GM19452 (cell line): ENCODE results near the gene LMOD3.

Source experiments
- ATAC-seq: cut with Tn5 transposase; IDR thresholded peaks from one replicate; pipeline ENCODE4 v1.9.1; 2021; ENCODE audit not compliant: unreplicated experiment

The LMOD3 gene

DNA sequence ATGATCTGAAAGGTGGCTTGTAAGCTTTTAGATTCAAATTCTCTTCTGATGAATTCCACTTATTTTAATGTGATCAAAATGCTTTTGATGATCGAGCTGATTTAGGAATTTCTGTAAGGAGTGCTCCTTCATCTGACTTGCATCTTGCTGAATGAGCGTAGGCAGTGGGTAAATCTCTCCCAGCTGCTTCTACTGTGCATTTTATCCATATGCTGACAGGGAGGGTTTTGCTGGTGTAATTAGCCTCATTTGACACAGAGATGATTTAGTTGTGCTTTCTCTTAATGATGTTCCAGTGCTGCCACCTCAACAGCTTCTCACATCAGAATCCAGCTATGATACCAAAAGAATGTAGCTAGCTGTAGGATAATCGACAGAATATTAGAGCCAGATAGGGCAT lies 3.8 kb upstream of the LMOD3 start:
- no peak for ATAC-seq

DNA sequence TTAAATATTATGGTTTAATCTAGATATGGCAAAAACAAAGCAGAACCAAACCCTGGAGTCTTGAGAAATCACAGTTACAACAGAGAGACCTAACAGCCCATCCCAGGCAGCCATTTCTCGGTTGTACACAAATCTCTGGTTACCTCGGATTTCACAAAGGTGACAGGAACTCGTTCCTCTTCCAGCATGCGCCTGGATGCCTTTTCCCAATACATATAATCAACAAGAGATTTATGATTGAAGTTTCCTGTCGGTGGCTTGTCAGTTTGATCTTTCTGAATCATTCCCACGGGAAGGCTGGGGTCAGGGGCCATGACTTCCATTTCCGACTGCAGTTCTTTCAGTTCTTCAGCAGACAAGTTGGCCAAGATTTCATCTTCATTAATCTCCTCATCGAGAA lies 445 bp downstream of the LMOD3 start:
- no peak for ATAC-seq

DNA sequence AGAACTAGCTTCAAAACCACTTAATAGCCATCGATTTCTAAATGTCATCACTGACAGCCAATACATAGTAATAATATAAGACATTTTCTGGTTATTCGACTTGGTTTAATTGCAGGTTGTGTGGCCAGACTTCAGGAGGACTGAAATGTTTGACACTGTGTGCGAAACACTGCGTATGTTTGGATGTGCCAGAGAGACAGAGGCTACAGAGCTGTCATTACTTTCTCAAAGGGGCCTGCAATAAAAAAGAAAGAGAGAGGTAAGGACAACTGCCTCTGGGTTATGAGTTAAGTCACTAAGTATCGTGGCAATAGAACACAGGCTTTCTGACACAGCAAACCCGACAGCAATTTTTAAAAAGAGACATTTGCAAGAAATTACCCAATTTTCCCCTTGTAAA lies 882 bp downstream of the LMOD3 start:
- ATAC-seq: no peak

DNA sequence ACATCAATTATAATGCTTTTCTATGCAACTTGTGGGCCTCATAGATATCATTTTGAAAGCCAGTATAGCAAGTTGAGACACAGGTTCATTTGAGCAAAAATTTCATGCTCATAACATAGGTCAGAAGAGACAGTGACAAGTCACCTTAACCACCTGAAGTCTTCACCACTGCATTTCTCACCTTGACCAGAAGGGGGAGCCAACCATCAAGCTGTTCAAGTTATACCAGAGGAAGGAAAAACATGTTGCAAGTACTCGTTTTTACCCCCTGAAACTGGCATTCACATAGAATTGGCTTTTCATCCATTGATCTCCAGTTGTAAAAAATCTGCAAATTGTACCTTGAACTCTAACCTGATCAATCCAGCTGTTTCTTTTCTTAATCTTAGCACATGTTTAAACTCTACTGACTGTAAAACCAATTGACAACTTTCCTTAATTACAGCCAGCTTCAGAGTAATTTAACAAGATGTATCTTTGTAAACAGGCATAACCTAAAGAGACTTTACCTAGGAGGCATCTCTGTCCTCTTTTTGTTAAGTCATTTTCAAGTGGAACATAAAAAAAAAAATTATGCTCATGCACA lies 1.4 kb downstream of the LMOD3 start:
- peak; percentile 85 for ATAC-seq

DNA sequence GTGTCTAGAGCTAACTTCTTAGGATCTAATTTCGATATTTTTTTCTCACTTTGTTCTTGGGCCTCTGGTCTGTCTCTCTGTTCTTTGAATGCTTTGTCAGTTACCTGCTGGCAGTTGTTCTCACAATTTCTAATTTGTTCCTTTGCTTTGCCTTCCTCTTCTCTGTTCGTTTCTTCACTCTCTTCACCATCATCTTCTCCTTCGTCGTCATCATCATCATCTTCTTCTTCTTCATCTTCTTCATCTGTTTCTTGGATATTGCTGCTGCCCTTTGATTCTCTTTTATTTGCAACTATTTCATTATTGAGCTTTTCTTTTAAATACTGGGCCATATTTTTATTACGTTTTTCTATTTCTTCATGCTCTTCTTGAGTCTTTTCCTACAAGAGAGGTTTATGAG lies 2.7 kb downstream of the LMOD3 start:
- no peak for ATAC-seq

DNA sequence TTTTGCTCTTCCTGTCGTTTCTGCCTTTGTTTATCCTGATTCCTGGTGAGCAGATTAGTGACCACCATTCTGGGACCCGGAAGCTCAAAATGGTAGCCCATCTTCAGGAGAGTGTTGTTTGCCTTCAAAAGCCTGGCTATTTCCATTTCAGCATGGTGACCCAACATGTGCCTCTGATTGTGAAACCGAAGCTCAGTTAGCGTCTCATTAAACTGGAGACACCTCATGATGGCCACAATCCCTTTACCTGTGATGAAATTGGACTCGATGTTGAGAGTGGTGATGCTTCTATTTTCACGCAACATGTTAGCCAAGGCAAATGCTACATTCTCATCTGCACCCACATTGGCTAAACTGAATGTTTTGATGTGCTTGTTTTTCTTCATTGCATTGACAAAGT lies 3.3 kb downstream of the LMOD3 start:
- no peak for ATAC-seq

DNA sequence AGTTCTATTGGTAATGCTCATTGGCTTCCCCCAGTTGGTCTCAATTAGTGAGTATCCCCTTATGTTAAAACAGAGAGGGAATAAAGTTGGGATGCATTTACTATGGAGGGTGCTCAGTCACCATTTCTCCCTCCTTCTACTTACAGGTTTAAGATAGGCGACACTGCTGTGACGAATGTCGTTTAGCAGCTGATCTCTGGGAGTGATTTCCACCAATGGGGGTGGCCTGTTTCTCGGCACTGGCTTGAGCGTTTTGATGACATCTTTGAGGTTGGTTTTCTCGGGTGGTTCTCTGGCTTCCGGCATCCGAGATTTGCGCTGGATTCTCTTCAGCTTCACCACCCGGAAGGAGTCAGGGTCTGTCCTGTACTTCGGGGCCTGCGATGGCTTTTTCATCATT lies 3.8 kb downstream of the LMOD3 start:
- no peak for ATAC-seq

DNA sequence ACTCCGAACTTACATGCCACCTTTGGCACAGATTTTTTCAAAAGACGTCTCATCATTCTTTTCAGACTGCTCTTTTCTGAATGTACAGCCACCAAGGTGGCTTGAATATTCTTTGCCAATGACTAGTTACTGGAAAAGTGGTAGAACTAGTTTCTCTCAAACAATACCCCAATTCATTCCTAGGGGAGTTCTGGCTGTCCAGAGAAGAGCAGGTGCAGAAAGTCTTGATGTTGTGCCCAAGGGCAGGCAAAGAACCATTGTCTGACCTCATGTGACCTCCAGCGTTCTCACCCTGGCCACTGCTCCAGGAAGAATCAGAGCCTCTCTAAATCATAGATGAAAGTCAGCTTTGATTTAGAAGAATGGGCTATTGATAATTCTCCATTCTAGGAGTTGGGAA lies 5.5 kb downstream of the LMOD3 start:
- no peak for ATAC-seq

DNA sequence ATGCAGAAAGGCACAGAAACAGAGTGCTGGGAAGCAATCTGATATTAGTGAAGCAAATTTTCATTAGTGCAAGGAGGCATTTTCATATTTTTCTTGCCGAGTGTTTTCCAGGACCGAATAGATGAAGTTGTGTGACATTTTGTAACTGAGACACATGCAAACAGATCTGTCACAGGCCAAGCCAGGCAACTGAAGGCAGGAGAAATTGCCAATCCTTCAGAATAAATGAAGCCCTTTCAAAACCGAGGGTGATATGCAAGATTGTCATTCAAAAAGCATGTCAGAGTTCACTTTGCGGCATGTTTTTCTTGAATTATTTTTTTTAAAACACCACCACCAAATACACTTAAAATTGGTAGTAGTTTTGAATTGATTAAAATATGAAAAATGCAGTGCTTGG lies 6.2 kb downstream of the LMOD3 start:
- ATAC-seq: no peak

DNA sequence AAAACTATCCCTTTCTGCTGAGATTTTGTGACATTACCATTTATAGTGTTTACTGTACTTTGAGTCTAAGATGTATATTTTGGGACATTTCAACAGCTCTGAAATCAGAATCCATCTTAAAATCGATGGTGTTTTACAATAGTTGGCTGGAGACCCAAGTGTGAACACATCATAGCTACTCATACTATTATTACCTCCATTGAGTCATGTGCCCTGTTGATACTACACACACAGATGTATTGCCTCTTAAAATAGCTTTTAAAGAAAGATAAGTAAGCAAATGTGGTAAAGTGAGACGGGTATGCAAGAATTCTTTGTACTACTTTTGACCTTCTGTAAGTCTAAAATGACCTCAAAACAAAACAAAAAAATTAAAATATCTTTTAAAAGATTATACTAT lies 6.7 kb downstream of the LMOD3 start:
- ATAC-seq: no peak

DNA sequence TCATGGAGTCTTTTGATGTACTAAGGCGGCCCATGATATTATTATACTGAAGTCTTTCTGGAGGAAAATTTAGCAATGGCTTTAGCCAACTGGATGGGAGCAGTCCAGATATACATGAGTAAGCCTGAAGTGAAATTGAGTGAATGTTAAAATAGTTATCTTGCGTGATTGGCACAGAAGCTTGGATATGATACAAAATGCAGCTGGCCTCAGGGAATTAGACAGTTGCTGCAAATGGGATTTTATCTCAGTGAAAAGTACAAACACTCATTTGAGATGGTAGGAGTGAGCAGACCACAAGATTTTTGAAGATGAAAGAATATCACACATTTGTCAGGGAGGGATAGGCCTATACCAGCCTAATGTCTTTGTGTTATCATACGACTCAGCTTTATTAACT lies 8.9 kb downstream of the LMOD3 start:
- ATAC-seq: no peak

DNA sequence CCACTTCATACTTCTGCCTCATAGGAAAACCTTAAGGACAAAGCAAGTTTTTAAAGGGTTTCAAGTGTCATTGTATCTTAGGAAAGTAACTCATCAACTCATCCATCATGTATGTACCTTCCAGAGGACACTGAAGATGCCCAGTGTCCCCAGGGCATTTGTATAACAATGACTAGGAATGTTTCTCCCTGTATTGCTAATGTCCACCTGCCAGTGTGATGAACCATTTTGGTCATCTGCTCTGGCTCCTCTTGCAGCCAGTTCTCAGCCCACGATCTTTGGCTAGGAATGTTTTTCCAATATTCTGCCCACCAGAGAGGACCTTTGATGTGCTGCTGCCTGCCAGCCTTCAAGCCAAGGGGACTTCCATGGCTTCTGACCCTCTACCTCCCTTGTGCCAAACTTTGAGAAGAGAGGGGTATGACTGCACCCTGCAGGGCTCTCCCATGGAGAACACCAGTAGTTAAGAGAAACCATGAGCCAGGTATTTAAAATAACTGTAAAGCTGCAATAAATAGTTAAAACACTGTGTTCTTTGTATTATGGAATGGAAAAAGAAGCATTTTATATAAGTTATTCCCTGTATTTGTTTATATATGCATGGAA lies 11.4 kb downstream of the LMOD3 start:
- ATAC-seq: no peak

DNA sequence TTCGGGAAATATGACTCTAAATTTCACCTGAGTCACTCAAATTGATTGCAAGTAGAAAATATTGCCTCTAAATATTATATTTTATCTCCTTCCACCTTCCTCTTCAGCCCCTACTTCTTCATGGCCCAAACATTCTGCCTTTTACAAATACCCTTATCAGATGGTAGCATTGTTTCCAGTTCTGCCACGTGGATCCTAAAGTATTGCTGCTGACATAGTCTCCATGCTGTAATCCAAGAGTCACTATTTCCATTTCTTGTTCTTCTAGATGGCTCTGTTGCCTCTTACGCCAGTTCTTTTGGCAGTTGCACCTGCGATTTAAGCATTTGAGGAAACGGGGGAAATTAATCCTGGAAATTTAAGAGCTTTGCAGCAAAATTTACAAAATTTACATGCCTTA lies 13.6 kb downstream of the LMOD3 start:
- ATAC-seq: no peak

DNA sequence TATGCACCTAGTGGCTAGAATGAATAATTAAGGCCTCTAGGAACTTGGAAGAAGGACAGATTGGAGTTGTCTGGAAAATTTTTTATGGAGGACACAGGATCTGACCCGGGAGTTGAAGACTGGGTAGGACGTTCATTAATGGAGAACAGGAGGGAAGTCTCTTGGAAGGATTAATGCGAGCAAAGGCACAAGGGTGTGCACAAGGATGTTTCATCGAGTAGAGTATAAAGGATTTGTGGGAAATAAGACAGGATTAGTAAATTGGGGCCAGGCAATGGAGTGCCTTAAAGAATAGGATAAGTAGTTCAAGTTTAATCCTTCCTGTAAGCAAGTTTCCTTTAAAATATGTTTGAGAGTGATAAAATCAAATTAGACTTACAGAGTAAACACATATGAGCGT lies 14.6 kb downstream of the LMOD3 start:
- ATAC-seq: no peak

DNA sequence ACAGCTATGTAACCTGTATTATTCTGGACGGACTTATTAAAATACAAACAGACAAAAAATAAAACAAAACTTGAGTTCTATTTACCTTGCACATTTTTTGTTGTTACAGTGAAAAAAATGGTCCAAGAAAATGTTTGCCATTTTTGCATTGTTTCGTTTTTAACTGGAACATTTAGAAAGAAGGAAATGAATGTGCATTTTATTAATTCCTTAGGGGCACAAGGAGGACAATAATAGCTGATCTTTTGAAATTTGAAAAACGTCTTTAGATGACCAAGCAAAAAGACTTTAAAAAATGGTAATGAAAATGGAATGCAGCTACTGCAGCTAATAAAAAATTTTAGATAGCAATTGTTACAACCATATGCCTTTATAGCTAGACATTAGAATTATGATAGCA lies 17.1 kb downstream of the LMOD3 start:
- no peak for ATAC-seq

DNA sequence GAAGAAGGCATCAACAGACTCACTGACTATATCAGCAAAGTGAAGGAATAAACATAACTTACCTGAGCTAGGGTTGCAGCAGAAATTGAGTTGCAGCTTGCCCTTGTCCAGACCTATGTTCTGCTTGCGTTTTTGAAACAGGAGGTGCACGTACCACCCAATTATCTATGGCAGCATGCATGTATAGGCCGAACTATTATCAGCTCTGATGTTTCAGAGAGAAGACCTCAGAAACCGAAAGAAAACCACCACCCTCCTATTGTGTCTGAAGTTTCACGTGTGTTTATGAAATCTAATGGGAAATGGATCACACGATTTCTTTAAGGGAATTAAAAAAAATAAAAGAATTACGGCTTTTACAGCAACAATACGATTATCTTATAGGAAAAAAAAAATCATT lies 17.8 kb downstream of the LMOD3 start:
- ATAC-seq: no peak

DNA sequence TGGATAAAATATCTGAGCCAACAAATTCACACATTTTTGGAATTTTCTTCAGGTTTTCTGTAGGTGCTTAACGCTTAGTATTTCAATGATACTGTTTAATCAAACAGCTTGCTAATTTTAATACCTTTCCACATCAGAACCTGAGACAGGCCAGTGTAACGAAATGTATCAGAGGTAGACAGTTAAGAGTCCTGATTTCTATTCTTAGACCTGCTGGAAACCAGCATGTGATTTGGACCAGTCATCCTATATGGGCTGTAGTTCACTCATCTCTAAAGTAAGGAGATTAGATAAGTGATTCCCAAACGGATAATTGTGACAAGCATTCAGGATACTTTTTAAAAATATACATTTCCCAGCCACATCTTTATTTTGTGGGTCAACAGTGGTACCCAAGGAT lies 19.3 kb downstream of the LMOD3 start:
- no peak for ATAC-seq

DNA sequence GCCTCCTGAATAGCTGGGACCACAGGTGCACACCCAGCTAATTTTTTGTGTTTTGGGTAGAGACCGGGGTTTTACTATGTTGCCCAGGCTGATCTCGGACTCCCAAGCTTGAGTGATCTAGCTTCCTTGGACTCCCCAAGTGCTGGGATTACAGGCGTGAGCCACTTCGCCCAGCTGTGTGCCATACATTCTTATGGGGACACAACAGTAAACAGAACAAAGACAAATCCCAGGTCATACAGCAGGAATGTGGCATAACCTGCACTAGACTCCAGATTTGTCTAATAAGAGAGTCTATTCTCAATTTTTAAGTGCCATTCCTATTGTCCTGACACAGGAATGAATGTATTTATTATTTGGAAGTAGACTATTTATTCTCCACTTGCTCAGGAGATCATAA lies 20.0 kb downstream of the LMOD3 start:
- ATAC-seq: no peak

DNA sequence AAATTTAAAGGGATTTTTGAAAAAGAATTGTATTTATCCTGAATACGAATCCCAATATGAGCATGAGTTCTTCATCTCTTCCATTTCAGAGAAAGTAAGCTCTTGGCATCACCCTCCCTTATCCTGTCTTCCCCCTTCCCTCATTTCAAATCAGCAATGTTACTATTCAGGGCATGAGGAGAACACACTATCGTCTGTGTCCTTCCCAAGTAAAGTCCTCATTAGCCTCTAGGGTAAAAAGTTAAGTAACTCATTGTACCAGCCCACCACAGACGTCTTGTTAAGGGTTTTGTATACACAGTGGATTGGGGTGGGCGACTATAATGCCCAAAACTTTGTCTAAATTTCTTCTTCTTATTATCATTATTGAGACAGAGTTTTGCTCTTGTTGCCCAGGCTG lies 22.8 kb downstream of the LMOD3 start:
- ATAC-seq: no peak

DNA sequence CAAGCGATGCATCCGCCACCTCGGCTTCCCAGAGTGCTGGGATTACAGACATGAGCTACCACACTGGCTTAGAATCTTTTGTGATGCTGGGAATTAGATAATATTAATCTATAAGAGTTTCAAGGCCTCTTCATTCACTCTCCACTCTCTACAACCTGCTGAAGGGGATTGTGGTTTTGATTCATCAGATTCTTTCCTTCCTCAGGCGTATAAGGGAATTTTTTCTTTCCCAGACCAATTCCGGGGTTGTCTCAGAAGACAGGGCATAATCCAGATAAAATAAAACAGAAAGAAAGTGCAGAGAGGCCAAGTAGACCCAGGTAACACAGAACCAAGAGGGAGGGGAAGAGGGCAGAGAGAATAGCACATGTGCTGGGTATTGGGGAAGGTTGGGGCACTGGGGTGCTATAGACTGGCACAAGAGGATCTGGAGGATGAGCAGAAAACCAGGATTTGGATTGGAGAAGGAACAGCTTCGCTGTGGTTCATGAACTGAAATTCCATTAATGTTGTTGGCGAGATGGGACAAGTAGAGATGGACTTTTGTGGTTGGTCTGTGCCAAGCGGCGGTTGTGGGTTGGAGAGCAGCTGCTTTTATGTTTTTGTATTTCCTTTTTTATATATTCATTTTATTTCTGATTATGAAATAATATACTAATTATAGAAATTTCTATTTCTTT lies 24.8 kb downstream of the LMOD3 start:
- ATAC-seq: no peak

DNA sequence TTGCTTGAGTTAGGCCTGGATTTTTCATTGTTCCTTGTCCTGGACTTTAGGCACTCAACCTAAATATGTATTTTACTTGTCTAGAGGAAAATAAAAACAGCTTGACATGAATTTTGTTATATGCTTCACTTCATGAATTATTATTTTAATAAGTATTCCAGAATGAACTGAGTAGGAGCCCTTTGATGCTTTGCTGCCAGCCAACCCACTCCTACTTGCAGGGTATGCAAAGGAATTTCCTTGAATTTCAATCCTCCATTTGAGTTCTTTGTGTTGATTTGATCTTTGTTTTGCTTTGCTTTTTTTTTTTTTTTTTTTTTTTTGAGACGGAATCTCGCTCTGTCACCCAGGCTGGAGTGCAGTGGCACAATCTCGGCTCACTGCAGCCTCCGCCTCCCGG lies 26.1 kb downstream of the LMOD3 start:
- ATAC-seq: no peak

DNA sequence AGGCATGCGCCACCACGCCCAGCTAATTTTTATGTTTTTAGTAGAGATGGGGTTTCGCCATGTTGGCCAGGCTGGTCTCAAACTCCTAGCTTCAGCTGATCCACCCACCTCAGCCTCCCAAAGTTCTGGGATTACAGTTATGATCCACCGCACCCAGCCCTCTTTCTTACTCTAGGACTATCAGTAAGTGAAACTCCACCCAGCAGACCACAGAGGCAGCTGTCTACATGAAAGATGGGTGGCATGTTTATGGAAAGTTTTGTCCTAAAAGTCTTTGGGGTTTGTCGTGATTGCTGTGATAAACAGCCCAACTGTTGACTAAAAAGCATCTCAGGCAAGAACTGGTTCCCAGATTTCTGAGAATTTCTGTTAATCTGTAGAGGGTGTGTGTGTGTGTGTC lies 26.8 kb downstream of the LMOD3 start:
- ATAC-seq: no peak
